ENCODE results near the gene ANKRD13D. TPM values are rescaled to one million over a fixed set of nuclear protein-coding genes. Genes with fewer than 3 reads are reported as not detected.

The ANKRD13D gene
- 10 to 100 TPM; 14.5 to 43.1 (median 32.9) TPM for total RNA-seq

- H3K4me1 ChIP-seq (replicated peaks in 1 of 2): peaks cover 17% of the 10 kb centered on the region in 2 donors
- ATAC-seq (replicated peaks in 6 of 8): peak in 7 of 8 experiments; percentile 23 to 75 (median 72)
- peak within 1 kb of the TSS; percentile 67 to 87 (median 72) for H3K4me3 ChIP-seq
- no CpG with 5 or more reads among the region's 56 CpGs for WGBS, 10 experiments
- in situ Hi-C loops (cut with MboI; ENCODE audit: low pct_unique_long_range_greater_than_20kb in 2 of 9, low sequenced_read_pairs in 9 of 9, unreplicated experiment in 9 of 9): no loop called here
- H3K27ac ChIP-seq: peak within 1 kb of the TSS; percentile 94 to 96
These were observed at the start of gene ANKRD13D for GRCh38 chr11:67289226-67289650. ANKRD13D (plus strand) TSS chr11:67289303; CDS start chr11:67289461, 158 bp downstream.

GRCh38 chr11:67239783-67240575 lies 49.1 kb upstream of the ANKRD13D start:
- in situ Hi-C loops (cut with MboI; ENCODE audit: low pct_unique_long_range_greater_than_20kb in 2 of 9, low sequenced_read_pairs in 9 of 9, unreplicated experiment in 9 of 9): no loop called here
- Histone ChIP-seq H3K27ac (peak overlapping the region; percentile 96 to 97), H3K4me3 (peak overlapping the region; percentile 54 to 85 (median 70)), H3K4me1 (replicated peaks in 1 of 2) (peaks cover 19 to 32% of the 10 kb centered on the region in 2 donors)
- WGBS, 10 experiments: 0 to 2% (median 0%) methylated on average over 1 to 13 of the region's 31 CpGs; no CpG with 5 or more reads in 2 of the 10 experiments
- ATAC-seq (replicated peaks in 6 of 8): peak; percentile 76 to 97 (median 96)

GRCh38 chr11:67240576-67241389 lies 48.3 kb upstream of the ANKRD13D start:
- peak in 3 of 8 experiments; percentile 42 to 58 (median 43) for ATAC-seq (replicated peaks in 6 of 8)
- Histone ChIP-seq H3K27ac (peak overlapping the region; percentile 96 to 97), H3K4me3 (peak overlapping the region; percentile 54 to 85 (median 70)), H3K4me1 (replicated peaks in 1 of 2) (peaks cover 19 to 32% of the 10 kb centered on the region in 2 donors)
- in situ Hi-C loops (cut with MboI; ENCODE audit: low pct_unique_long_range_greater_than_20kb in 2 of 9, low sequenced_read_pairs in 9 of 9, unreplicated experiment in 9 of 9): no loop called here
- WGBS, 10 experiments: 0 to 5% (median 0%) methylated on average over 1 to 6 of the region's 16 CpGs; no CpG with 5 or more reads in 3 of the 10 experiments

- Histone ChIP-seq H3K27ac (no peak overlapping the region), H3K4me1 (replicated peaks in 1 of 2) (peaks cover 19 to 32% of the 10 kb centered on the region in 2 donors), H3K4me3 (peak overlapping the region in 2 of 5 donors; percentile 58 to 70)
- 60 to 100% (median 90%) methylated on average over 1 of the region's 1 CpG; no CpG with 5 or more reads in 6 of the 10 experiments for WGBS, 10 experiments
- in situ Hi-C loops (cut with MboI; ENCODE audit: low pct_unique_long_range_greater_than_20kb in 2 of 9, low sequenced_read_pairs in 9 of 9, unreplicated experiment in 9 of 9): no loop called here
- ATAC-seq (replicated peaks in 6 of 8): no peak
These were observed 46.6 kb upstream of the ANKRD13D start for GRCh38 chr11:67242548-67242947.

GRCh38 chr11:67243051-67243450 lies 46.1 kb upstream of the ANKRD13D start:
- no peak for ATAC-seq (replicated peaks in 6 of 8)
- 50 to 100% (median 100%) methylated on average over 1 to 2 of the region's 2 CpGs; no CpG with 5 or more reads in 1 of the 10 experiments for WGBS, 10 experiments
- in situ Hi-C loops (cut with MboI; ENCODE audit: low pct_unique_long_range_greater_than_20kb in 2 of 9, low sequenced_read_pairs in 9 of 9, unreplicated experiment in 9 of 9): no loop called here
- Histone ChIP-seq H3K4me1 (replicated peaks in 1 of 2) (peaks cover 19 to 32% of the 10 kb centered on the region in 2 donors), H3K27ac (no peak overlapping the region), H3K4me3 (no peak overlapping the region)

- no peak for ATAC-seq (replicated peaks in 6 of 8)
- H3K27ac ChIP-seq: no peak overlapping the region
- in situ Hi-C loops (cut with MboI; ENCODE audit: low pct_unique_long_range_greater_than_20kb in 2 of 9, low sequenced_read_pairs in 9 of 9, unreplicated experiment in 9 of 9): no loop called here
- H3K4me3 ChIP-seq: no peak overlapping the region
- peaks cover 12 to 22% of the 10 kb centered on the region in 2 donors for H3K4me1 ChIP-seq (replicated peaks in 1 of 2)
- 86 to 100% (median 96%) methylated on average over 2 to 7 of the region's 11 CpGs; no CpG with 5 or more reads in 2 of the 10 experiments for WGBS, 10 experiments
These were observed 44.1 kb upstream of the ANKRD13D start for GRCh38 chr11:67245046-67245445.

- WGBS, 10 experiments: 75 to 100% (median 92%) methylated on average over 1 to 5 of the region's 5 CpGs; no CpG with 5 or more reads in 1 of the 10 experiments
- in situ Hi-C loops (cut with MboI; ENCODE audit: low pct_unique_long_range_greater_than_20kb in 2 of 9, low sequenced_read_pairs in 9 of 9, unreplicated experiment in 9 of 9): no loop called here
These were observed 41.1 kb upstream of the ANKRD13D start for GRCh38 chr11:67247946-67248550.

GRCh38 chr11:67248653-67249052 lies 40.5 kb upstream of the ANKRD13D start:
- Histone ChIP-seq H3K4me1 (replicated peaks in 1 of 2) (no peaks in the 10 kb centered on the region), H3K4me3 (no peak overlapping the region), H3K27ac (no peak overlapping the region)
- in situ Hi-C loops (cut with MboI; ENCODE audit: low pct_unique_long_range_greater_than_20kb in 2 of 9, low sequenced_read_pairs in 9 of 9, unreplicated experiment in 9 of 9): no loop called here
- peak in 2 of 8 experiments; percentile 14 to 22 for ATAC-seq (replicated peaks in 6 of 8)

More at GRCh38 chr11:67247946-67248550, 41.1 kb upstream of the ANKRD13D start:
- H3K4me1 ChIP-seq (replicated peaks in 1 of 2): peaks cover 0 to 3% of the 10 kb centered on the region in 2 donors
- H3K27ac ChIP-seq: no peak overlapping the region
- no peak overlapping the region for H3K4me3 ChIP-seq
- ATAC-seq (replicated peaks in 6 of 8): no peak

GRCh38 chr11:67250059-67251043 lies 38.8 kb upstream of the ANKRD13D start:
- no peaks in the 10 kb centered on the region for H3K4me1 ChIP-seq (replicated peaks in 1 of 2)
- 81 to 100% (median 98%) methylated on average over 1 to 14 of the region's 37 CpGs; no CpG with 5 or more reads in 4 of the 10 experiments for WGBS, 10 experiments
- H3K4me3 ChIP-seq: no peak overlapping the region
- ATAC-seq (replicated peaks in 6 of 8): peak in 4 of 8 experiments; percentile 15 to 39 (median 17)
- H3K27ac ChIP-seq: no peak overlapping the region
- in situ Hi-C loops (cut with MboI; ENCODE audit: low pct_unique_long_range_greater_than_20kb in 2 of 9, low sequenced_read_pairs in 9 of 9, unreplicated experiment in 9 of 9): no loop called here

- WGBS, 10 experiments: 43 to 100% (median 100%) methylated on average over 1 of the region's 1 CpG; no CpG with 5 or more reads in 6 of the 10 experiments
- ATAC-seq (replicated peaks in 6 of 8): no peak
- no peaks in the 10 kb centered on the region for H3K4me1 ChIP-seq (replicated peaks in 1 of 2)
- in situ Hi-C loops (cut with MboI; ENCODE audit: low pct_unique_long_range_greater_than_20kb in 2 of 9, low sequenced_read_pairs in 9 of 9, unreplicated experiment in 9 of 9): no loop called here
- H3K4me3 ChIP-seq: no peak overlapping the region
- no peak overlapping the region for H3K27ac ChIP-seq
These were observed 37.3 kb upstream of the ANKRD13D start for GRCh38 chr11:67251841-67252240.

- in situ Hi-C loops (cut with MboI; ENCODE audit: low pct_unique_long_range_greater_than_20kb in 2 of 9, low sequenced_read_pairs in 9 of 9, unreplicated experiment in 9 of 9): no loop called here
- Histone ChIP-seq H3K27ac (no peak overlapping the region), H3K4me3 (no peak overlapping the region), H3K4me1 (replicated peaks in 1 of 2) (no peaks in the 10 kb centered on the region)
- ATAC-seq (replicated peaks in 6 of 8): peak in 5 of 8 experiments; percentile 6 to 78 (median 29)
- WGBS, 10 experiments: 20 to 100% (median 83%) methylated on average over 1 to 3 of the region's 4 CpGs; no CpG with 5 or more reads in 3 of the 10 experiments
These were observed 36.3 kb upstream of the ANKRD13D start for GRCh38 chr11:67252831-67253239.

All from motor neuron (in vitro differentiated cells).